ENCODE data around the gene KRT5.
"Not testable (repeated sequence)": the region's sequence is repeated elsewhere in the genome, so short reads cannot be mapped to it uniquely, and the experiment has no call there.

Gene KRT5

DNA sequence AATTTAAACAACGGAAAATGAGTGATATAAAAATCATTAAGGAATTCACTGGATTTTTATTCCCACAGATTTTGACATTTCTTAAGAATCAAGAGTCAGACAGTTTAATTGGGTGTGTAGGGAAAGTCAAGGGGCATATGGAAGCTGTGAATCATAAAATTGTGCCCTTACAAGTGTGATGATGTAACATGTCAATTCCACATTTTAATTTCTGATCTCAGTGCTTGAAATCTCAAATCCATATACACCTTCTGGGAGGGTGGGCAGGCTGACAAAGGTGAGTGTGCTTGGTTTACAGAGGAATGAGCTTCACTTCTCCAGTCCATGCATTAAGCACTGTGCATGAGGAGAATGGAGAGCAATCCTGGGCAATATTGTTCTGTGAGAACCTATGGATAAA lies 26.1 kb downstream of the KRT5 start:
- no peak overlapping the region for H3K4me3 ChIP-seq (ENCODE audit: low read depth, low read length)
- TF ChIP-seq, protein P1, sequence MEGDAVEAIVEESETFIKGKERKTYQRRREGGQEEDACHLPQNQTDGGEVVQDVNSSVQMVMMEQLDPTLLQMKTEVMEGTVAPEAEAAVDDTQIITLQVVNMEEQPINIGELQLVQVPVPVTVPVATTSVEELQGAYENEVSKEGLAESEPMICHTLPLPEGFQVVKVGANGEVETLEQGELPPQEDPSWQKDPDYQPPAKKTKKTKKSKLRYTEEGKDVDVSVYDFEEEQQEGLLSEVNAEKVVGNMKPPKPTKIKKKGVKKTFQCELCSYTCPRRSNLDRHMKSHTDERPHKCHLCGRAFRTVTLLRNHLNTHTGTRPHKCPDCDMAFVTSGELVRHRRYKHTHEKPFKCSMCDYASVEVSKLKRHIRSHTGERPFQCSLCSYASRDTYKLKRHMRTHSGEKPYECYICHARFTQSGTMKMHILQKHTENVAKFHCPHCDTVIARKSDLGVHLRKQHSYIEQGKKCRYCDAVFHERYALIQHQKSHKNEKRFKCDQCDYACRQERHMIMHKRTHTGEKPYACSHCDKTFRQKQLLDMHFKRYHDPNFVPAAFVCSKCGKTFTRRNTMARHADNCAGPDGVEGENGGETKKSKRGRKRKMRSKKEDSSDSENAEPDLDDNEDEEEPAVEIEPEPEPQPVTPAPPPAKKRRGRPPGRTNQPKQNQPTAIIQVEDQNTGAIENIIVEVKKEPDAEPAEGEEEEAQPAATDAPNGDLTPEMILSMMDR (IDR thresholded peaks at IDR 0.05; ENCODE audit: low read depth, low read length, missing control alignments), result no peak
- no peak overlapping the region for H3K27ac ChIP-seq
- in situ Hi-C loops (cut with HindIII; ENCODE audit: low pct_ligation_motif_present, low sequenced_read_pairs), result no loop called here
- peaks cover 5% of the 10 kb centered on the region for H3K27me3 ChIP-seq (replicated peaks)
- DNase-seq, result no peak
- no peaks in the 10 kb centered on the region for H3K36me3 ChIP-seq (replicated peaks)

GRCh38 chr12:52493172-52493571 lies 27.0 kb downstream of the KRT5 start, which contains the start of gene KRT6A:
Gene KRT6A (minus strand): TSS chr12:52493257. CDS start chr12:52493188, 69 bp downstream.
- TF ChIP-seq, protein P1 (IDR thresholded peaks at IDR 0.05; ENCODE audit: low read depth, low read length, missing control alignments), result no peak

GRCh38 chr12:52492405-52492804 lies 27.8 kb downstream of the KRT5 start:
- H3K4me3 ChIP-seq (ENCODE audit: low read depth, low read length); H3K27me3 ChIP-seq (replicated peaks); H3K36me3 ChIP-seq (replicated peaks); DNase-seq; H3K27ac ChIP-seq; in situ Hi-C loops (cut with HindIII; ENCODE audit: low pct_ligation_motif_present, low sequenced_read_pairs): not testable (repeated sequence)

More at GRCh38 chr12:52493172-52493571, 27.0 kb downstream of the KRT5 start, which contains the start of gene KRT6A:
- no peak within 1 kb of the TSS for H3K4me3 ChIP-seq (ENCODE audit: low read depth, low read length)
- no peak for DNase-seq
- no peak within 1 kb of the TSS for H3K27ac ChIP-seq
- no peaks in the 10 kb centered on the region for H3K36me3 ChIP-seq (replicated peaks)
- in situ Hi-C loops (cut with HindIII; ENCODE audit: low pct_ligation_motif_present, low sequenced_read_pairs), result no loop called here
- H3K27me3 ChIP-seq (replicated peaks), result peaks cover 5% of the 10 kb centered on the region

GRCh38 chr12:52491495-52491894 lies 28.7 kb downstream of the KRT5 start:
- in situ Hi-C loops (cut with HindIII; ENCODE audit: low pct_ligation_motif_present, low sequenced_read_pairs); H3K4me3 ChIP-seq (ENCODE audit: low read depth, low read length); H3K36me3 ChIP-seq (replicated peaks); H3K27me3 ChIP-seq (replicated peaks); H3K27ac ChIP-seq; DNase-seq: not testable (repeated sequence)

DNA sequence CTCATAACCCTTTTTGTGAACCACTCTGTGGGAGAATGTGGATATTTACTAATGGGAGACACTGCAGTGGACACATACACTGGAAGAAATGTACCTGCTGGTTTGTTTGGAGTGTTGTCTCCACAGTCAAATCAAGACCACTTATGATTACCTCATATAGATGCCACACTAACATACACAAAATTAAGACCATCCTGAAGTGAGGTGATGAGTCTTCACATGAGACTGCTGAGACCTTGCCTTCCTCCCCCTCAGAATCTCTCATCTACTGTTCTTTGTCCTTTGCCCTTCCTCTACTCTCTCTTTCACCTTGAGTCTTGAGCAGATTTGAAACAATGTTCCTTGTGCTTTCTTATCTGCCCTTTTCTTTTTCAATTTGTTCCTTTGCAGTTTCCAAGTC lies 31.5 kb downstream of the KRT5 start:
- in situ Hi-C loops (cut with HindIII; ENCODE audit: low pct_ligation_motif_present, low sequenced_read_pairs), result no loop called here
- TF ChIP-seq, protein P1 (IDR thresholded peaks at IDR 0.05; ENCODE audit: low read depth, low read length, missing control alignments), result no peak
- no peaks in the 10 kb centered on the region for H3K36me3 ChIP-seq (replicated peaks)
- H3K27me3 ChIP-seq (replicated peaks), result peaks cover 7% of the 10 kb centered on the region
- no peak overlapping the region for H3K27ac ChIP-seq
- no peak for DNase-seq
- H3K4me3 ChIP-seq (ENCODE audit: low read depth, low read length), result no peak overlapping the region

GRCh38 chr12:52487744-52488443 lies 32.3 kb downstream of the KRT5 start:
- H3K4me3 ChIP-seq (ENCODE audit: low read depth, low read length); H3K36me3 ChIP-seq (replicated peaks); DNase-seq; H3K27ac ChIP-seq; H3K27me3 ChIP-seq (replicated peaks); in situ Hi-C loops (cut with HindIII; ENCODE audit: low pct_ligation_motif_present, low sequenced_read_pairs): not testable (repeated sequence)

DNA sequence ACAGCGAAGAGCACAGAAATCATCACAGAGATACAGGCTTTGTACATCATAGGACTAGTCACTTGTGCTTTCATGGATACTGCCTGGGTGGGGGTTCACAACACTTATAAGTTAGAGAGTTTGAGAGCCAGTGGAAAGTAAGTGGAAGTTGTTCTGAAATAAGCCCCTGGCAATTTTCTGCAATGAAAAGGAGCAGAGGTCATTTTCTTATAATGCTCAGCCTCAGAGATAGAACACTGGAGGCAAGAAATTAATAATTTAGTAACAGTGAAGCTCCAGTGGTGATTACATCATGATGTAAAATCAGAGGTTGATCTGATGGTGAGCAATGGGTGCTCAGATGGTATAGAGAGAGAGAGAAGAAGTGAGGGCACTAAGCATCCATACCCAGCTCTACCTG lies 33.0 kb downstream of the KRT5 start:
- H3K36me3 ChIP-seq (replicated peaks), result no peaks in the 10 kb centered on the region
- H3K27ac ChIP-seq, result no peak overlapping the region
- TF ChIP-seq, protein P1 (IDR thresholded peaks at IDR 0.05; ENCODE audit: low read depth, low read length, missing control alignments), result no peak
- DNase-seq, result no peak
- peaks cover 7% of the 10 kb centered on the region for H3K27me3 ChIP-seq (replicated peaks)
- H3K4me3 ChIP-seq (ENCODE audit: low read depth, low read length), result no peak overlapping the region
- in situ Hi-C loops (cut with HindIII; ENCODE audit: low pct_ligation_motif_present, low sequenced_read_pairs), result no loop called here
